Thoracic aorta (tissue), 2 donors: Measurements from ENCODE around the gene ZFAND3. TPM values are rescaled to one million over a fixed set of nuclear protein-coding genes. Genes with fewer than 3 reads are reported as not detected.

ENCODE experiments used
- ATAC-seq: fragments of 150-250 bp; one replicate; pipeline ENCODE4 v1.8.0; 2017; ENCODE audit warnings: low read depth; ENCODE audit not compliant: insufficient number of reproducible peaks, low FRiP score
- DNase-seq: peaks from one replicate; pipeline ENCODE4 v3.0.0-alpha.2; 2020; ENCODE audit warnings: low spot score
- H3K27ac ChIP-seq, 2 donors: fragments of 200-600 bp; sonication (generic); 1 replicate in 1 of 2; 2 replicates in 1 of 2; pipeline ENCODE4 v1.5.1; 2016; ENCODE audit warnings: mild to moderate bottlenecking in 2 of 2, moderate library complexity in 2 of 2
- H3K27me3 ChIP-seq: fragments of 200-600 bp; sonication (generic); replicated peaks from 2 replicates; pipeline ENCODE4 v1.6.0; 2016; ENCODE audit warnings: mild to moderate bottlenecking; ENCODE audit not compliant: insufficient read depth
- H3K36me3 ChIP-seq: fragments of 200-600 bp; sonication (generic); one replicate; pipeline ENCODE4 v1.5.1; 2016
- H3K4me1 ChIP-seq, 2 donors: fragments of 200-600 bp; sonication (generic); 1 replicate in 1 of 2; 2 replicates in 1 of 2; pipeline versions ENCODE4 v1.5.1 to v1.6.0; 2016; ENCODE audit warnings: low read depth in 2 of 2, mild to moderate bottlenecking in 1 of 2; ENCODE audit not compliant: control insufficient read depth in 1 of 2
- H3K4me3 ChIP-seq: fragments of 200-600 bp; sonication (generic); 2 replicates; pipeline ENCODE4 v1.5.1; 2016; ENCODE audit warnings: mild to moderate bottlenecking
- H3K9me3 ChIP-seq: fragments of 200-600 bp; sonication (generic); 2 replicates; pipeline ENCODE4 v1.5.1; 2016
- total RNA-seq, 2 donors: library from RNA; depleted of rRNA; stranded (reverse); fragments of >200 nt; gene quantifications; one replicate each; pipeline versions ENCODE4 v1.1.0 to v1.2.3, GENCODE V29; 2016
- TF ChIP-seq, protein P1 (sequence below): fragments of 200-600 bp; sonication (generic); IDR thresholded peaks from one replicate; pipeline ENCODE4 v1.5.1; 2019; ENCODE audit warnings: antibody characterized with exemption

The ZFAND3 gene
- total RNA-seq, 2 donors from 2014 or later: 45.4 to 56.2 TPM

DNA sequence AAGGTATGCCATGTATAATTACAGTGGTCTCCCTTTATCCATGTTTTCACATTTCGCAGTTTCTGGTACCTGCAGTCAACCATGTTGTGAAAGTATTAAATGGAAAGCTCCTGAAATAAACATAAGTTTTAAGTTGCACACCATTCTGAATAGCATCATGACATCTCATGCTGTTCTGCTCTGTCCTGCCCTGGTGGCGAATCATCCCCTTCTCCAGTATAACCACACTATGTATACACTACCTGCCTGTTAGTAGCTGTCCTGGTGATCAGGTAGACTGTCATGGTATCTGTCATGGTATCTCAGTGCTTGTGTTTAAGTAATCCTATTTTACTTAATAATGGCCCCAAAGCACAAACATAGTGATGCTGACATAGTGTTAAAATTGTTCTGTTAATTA lies 97.1 kb downstream of the ZFAND3 start:
- Histone ChIP-seq H3K4me3 (no peak overlapping the region), H3K36me3 (no peaks in the 10 kb centered on the region), H3K4me1 (peaks cover 4 to 10% of the 10 kb centered on the region in 2 donors), H3K9me3 (no peaks in the 10 kb centered on the region), H3K27ac (no peak overlapping the region), H3K27me3 (no peaks in the 10 kb centered on the region)
- DNase-seq (no peak), ATAC-seq (no peak)
- TF ChIP-seq, protein P1, sequence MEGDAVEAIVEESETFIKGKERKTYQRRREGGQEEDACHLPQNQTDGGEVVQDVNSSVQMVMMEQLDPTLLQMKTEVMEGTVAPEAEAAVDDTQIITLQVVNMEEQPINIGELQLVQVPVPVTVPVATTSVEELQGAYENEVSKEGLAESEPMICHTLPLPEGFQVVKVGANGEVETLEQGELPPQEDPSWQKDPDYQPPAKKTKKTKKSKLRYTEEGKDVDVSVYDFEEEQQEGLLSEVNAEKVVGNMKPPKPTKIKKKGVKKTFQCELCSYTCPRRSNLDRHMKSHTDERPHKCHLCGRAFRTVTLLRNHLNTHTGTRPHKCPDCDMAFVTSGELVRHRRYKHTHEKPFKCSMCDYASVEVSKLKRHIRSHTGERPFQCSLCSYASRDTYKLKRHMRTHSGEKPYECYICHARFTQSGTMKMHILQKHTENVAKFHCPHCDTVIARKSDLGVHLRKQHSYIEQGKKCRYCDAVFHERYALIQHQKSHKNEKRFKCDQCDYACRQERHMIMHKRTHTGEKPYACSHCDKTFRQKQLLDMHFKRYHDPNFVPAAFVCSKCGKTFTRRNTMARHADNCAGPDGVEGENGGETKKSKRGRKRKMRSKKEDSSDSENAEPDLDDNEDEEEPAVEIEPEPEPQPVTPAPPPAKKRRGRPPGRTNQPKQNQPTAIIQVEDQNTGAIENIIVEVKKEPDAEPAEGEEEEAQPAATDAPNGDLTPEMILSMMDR: no peak

DNA sequence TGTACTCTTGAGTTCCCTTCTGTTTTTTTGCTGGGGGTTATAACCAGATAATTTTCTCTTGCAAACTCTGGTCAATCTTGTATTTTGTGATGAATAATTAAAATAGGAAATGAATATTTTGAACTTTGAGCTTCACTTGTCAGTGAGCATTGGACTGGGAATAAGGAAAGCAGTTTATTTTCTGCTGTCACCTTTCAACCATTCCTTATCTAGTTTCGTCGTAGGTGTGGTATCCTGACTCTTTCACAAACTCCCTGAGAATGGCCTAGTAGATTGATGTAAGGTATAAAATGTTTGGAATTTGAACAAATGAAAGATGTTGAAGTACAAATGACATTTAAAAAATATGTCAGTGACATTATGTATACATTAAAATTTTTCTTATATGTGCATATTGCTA lies 98.0 kb downstream of the ZFAND3 start:
- ATAC-seq (no peak), DNase-seq (no peak)
- no peaks in the 10 kb centered on the region for H3K27me3 ChIP-seq
- peaks cover 4 to 10% of the 10 kb centered on the region in 2 donors for H3K4me1 ChIP-seq
- no peaks in the 10 kb centered on the region for H3K9me3 ChIP-seq
- H3K36me3 ChIP-seq: no peaks in the 10 kb centered on the region
- TF ChIP-seq, protein P1: no peak
- no peak overlapping the region for H3K4me3 ChIP-seq
- no peak overlapping the region for H3K27ac ChIP-seq

DNA sequence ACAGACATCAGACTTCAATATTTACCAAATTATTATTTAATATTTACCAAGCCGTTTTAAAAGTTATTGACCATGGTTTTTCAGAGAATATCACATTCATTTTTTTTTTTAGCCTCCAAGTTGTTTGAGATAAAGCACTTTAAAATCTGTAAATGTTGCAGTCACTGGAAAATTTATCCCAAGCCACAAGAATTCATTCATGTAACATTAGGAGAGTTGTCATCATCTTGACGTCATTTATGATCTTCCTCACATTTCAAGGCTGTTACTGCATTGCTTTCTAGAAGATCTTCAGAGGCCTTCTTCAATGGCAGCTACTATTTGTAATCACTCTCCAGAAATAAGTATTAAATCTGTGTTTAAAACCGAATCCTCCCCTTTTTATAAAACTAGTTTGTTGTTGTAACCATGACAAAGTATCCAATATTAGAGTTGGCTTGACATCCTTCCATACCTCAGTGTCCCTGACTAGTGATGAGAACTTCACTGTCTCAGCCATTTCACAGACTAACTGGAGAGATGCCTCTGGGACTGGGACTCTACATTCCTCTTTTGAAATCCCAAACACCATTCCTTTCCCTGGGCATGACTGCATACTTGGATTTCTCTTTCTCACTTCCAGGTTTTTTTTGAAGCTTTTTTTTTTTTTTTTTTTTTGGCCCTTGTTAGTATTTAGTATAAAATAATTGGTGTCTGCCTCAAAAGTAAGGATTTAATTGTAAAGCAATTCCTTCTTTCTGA lies 100.1 kb downstream of the ZFAND3 start:
- H3K27me3 ChIP-seq: no peaks in the 10 kb centered on the region
- H3K27ac ChIP-seq: no peak overlapping the region
- DNase-seq (no peak), ATAC-seq (no peak)
- TF ChIP-seq, protein P1: no peak
- H3K4me1 ChIP-seq: peaks cover 4 to 10% of the 10 kb centered on the region in 2 donors
- no peaks in the 10 kb centered on the region for H3K9me3 ChIP-seq
- H3K4me3 ChIP-seq: no peak overlapping the region
- H3K36me3 ChIP-seq: no peaks in the 10 kb centered on the region

DNA sequence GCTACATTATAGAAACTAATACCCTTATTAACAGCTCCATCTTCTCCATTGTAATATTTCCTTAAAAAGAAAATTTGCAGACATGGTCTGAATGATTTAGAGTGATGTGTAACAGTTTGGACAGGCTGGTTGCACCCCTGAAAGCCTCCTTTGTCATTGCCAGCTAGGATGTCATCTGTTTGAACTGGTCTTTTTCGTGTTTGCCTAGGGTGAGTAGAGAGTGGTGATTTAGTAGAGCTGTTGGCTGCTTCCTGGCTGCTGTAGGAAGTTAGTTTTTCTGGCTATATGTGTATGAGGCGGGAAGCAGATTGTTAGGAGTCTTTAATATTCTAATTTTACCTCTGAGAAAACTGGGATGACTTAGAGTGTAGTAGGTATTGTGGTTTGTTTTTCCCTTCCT lies 101.1 kb downstream of the ZFAND3 start:
- TF ChIP-seq, protein P1: no peak
- Histone ChIP-seq H3K4me1 (peaks cover 4 to 10% of the 10 kb centered on the region in 2 donors), H3K4me3 (no peak overlapping the region), H3K27me3 (no peaks in the 10 kb centered on the region), H3K27ac (no peak overlapping the region), H3K36me3 (no peaks in the 10 kb centered on the region), H3K9me3 (no peaks in the 10 kb centered on the region)
- DNase-seq (no peak), ATAC-seq (no peak)

DNA sequence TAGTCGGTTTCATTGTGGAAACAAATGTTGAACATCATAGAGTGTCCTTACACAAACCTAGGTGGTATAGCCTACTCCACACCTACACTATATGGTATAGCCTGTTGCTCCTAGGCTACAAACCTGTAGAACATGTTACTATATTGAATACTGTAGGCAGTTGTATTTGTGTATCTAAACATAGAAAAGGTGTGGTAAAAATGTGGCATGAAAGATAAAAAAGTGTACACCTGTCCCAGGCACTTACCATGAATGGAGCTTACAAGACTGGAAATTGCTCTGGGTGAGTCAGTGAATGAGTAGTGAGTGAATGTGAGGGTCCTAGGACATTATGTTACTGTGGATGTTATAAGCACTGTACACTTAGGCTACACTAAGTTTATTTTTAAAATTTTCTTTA lies 103.0 kb downstream of the ZFAND3 start:
- H3K9me3 ChIP-seq: no peaks in the 10 kb centered on the region
- H3K36me3 ChIP-seq: no peaks in the 10 kb centered on the region
- DNase-seq: no peak
- H3K27ac ChIP-seq: no peak overlapping the region
- H3K27me3 ChIP-seq: no peaks in the 10 kb centered on the region
- ATAC-seq: no peak
- TF ChIP-seq, protein P1: no peak
- H3K4me3 ChIP-seq: no peak overlapping the region
- H3K4me1 ChIP-seq: peaks cover 4 to 21% of the 10 kb centered on the region in 2 donors
